ENCODE results near the gene C12orf76.

The C12orf76 gene

DNA sequence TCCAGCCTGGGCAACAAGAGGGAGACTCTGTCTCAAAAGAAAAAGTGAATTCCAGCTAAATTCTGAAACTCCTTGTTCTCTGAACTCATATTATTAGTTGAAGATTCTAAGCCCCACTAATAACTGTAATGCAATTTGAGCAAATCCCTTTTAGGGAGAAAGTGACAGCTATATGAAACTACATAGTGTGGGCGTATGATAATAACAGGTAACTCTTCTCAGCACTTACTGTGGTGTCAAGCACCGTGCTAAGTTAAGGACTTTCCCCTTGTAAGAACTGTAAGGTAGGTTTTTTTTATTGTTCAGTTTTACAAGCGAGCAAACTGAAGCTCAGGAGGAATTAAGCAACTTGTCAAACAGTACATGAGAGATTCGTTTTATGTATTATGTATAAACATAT lies 43.7 kb downstream of the C12orf76 start:
- Histone ChIP-seq H3K36me3 (ENCODE audit: control insufficient read depth, insufficient read depth, low read length) (no peaks in the 10 kb centered on the region), H2BK15ac (replicated peaks; ENCODE audit: low read depth) (no peak overlapping the region), H3K4me2 (ENCODE audit: low read length) (no peak overlapping the region), H3K79me1 (ENCODE audit: low read length) (no peaks in the 10 kb centered on the region), H3K79me2 (ENCODE audit: control insufficient read depth, insufficient read depth, low read length) (no peaks in the 10 kb centered on the region), H4K8ac (ENCODE audit: low read depth, low read length) (no peak overlapping the region), H2BK5ac (ENCODE audit: low read length) (no peak overlapping the region), H3K4me1 (ENCODE audit: control insufficient read depth, low read depth, low read length) (no peaks in the 10 kb centered on the region), H3K4me3 (ENCODE audit: low read length) (no peak overlapping the region), H3K9ac (ENCODE audit: low read length) (no peak overlapping the region), H3K56ac (ENCODE audit: low read length) (no peak overlapping the region), H3K27ac (ENCODE audit: low read depth, low read length) (no peak overlapping the region), H3K27me3 (ENCODE audit: insufficient read depth, low read length, poor library complexity) (no peaks in the 10 kb centered on the region), H2BK120ac (ENCODE audit: low read depth, low read length) (no peak overlapping the region), H3K18ac (ENCODE audit: low read length) (no peak overlapping the region), H4K5ac (ENCODE audit: low read length) (no peak overlapping the region), H2AK5ac (ENCODE audit: low read length) (no peak overlapping the region), H3K4ac (ENCODE audit: low read depth, low read length) (no peak overlapping the region), H3K23ac (ENCODE audit: low read length) (no peak overlapping the region)
- WGBS (ENCODE audit: extremely low coverage, insufficient coverage, low lambda C conversion rate): no CpG with 5 or more reads among the region's 4 CpGs
- no peak for DNase-seq

DNA sequence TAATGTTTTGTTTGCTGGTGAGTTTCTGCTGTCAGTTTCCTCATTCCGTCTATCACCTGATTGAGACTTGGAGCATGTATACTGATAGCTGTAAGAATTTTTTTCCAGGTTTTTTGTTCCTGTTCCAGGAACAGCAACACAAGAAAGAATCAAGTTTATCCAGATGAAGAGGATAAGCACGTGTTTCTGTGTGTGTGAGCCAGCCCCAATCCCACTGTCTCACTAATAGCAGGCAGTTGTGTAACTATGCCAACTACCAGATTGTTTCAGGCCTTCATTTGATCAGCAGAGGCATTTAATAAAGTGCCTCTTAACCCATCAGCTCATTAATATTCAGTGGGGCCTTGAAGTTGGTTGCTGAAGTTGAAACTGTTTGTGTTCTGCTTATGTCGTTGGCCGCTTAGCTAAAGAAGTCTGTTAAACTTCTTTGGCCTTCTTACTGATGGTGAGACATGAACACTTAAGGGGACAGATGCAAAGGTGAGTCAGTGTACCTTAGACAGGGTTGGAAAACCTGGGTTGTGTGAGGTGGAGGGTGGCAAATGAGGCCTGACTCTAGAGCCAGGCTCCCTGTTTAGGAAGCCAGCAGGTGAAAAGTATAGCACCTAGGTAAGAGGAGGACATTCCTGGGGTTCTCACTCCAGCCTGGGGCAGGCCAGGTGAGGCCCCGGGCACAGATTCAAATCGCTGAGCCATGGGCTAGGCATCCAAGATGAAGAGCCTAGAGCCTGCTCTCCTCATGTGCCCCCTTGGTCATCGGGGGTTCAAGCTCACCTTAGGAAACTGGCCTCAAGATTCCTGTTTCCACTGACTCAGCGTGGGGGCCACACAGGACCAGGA lies 45.4 kb downstream of the C12orf76 start:
- no CpG with 5 or more reads among the region's 8 CpGs for WGBS (ENCODE audit: extremely low coverage, insufficient coverage, low lambda C conversion rate)
- H3K27me3 ChIP-seq (ENCODE audit: insufficient read depth, low read length, poor library complexity): no peaks in the 10 kb centered on the region
- no peak overlapping the region for H2AK5ac ChIP-seq (ENCODE audit: low read length)
- H3K79me1 ChIP-seq (ENCODE audit: low read length): no peaks in the 10 kb centered on the region
- no peaks in the 10 kb centered on the region for H3K79me2 ChIP-seq (ENCODE audit: control insufficient read depth, insufficient read depth, low read length)
- no peak overlapping the region for H2BK120ac ChIP-seq (ENCODE audit: low read depth, low read length)
- H2BK15ac ChIP-seq (replicated peaks; ENCODE audit: low read depth): no peak overlapping the region
- no peaks in the 10 kb centered on the region for H3K36me3 ChIP-seq (ENCODE audit: control insufficient read depth, insufficient read depth, low read length)
- peaks cover 3% of the 10 kb centered on the region for H3K4me1 ChIP-seq (ENCODE audit: control insufficient read depth, low read depth, low read length)
- H4K8ac ChIP-seq (ENCODE audit: low read depth, low read length): no peak overlapping the region
- H3K56ac ChIP-seq (ENCODE audit: low read length): no peak overlapping the region
- H3K4me3 ChIP-seq (ENCODE audit: low read length): no peak overlapping the region
- H3K18ac ChIP-seq (ENCODE audit: low read length): no peak overlapping the region
- no peak overlapping the region for H3K23ac ChIP-seq (ENCODE audit: low read length)
- H3K4ac ChIP-seq (ENCODE audit: low read depth, low read length): no peak overlapping the region
- H3K9ac ChIP-seq (ENCODE audit: low read length): no peak overlapping the region
- no peak for DNase-seq
- no peak overlapping the region for H2BK5ac ChIP-seq (ENCODE audit: low read length)
- no peak overlapping the region for H3K27ac ChIP-seq (ENCODE audit: low read depth, low read length)
- H4K5ac ChIP-seq (ENCODE audit: low read length): no peak overlapping the region
- no peak overlapping the region for H3K4me2 ChIP-seq (ENCODE audit: low read length)

DNA sequence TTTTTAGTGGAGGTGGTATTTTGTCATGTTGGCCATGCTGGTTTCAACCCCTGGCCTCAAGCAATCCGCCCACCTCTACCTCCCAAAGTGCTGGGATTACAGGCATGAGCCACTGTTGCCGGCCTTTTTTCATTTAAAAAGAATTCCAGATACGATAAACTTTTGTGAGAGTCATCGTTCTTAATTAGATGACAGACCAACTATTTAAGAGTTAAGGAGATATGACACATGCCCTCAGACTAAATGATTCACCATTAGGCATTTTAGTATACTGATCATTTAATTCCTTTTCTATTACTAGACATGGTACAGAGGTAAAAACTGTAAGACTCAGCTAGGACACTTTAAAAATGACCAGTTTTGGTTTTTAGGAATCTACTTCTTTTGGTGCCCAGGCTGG lies 46.7 kb downstream of the C12orf76 start:
- Histone ChIP-seq H3K79me2 (ENCODE audit: control insufficient read depth, insufficient read depth, low read length) (no peaks in the 10 kb centered on the region), H2AK5ac (ENCODE audit: low read length) (no peak overlapping the region), H4K8ac (ENCODE audit: low read depth, low read length) (no peak overlapping the region), H3K9ac (ENCODE audit: low read length) (no peak overlapping the region), H2BK5ac (ENCODE audit: low read length) (no peak overlapping the region), H3K23ac (ENCODE audit: low read length) (no peak overlapping the region), H3K4ac (ENCODE audit: low read depth, low read length) (no peak overlapping the region), H3K27me3 (ENCODE audit: insufficient read depth, low read length, poor library complexity) (no peaks in the 10 kb centered on the region), H3K79me1 (ENCODE audit: low read length) (no peaks in the 10 kb centered on the region), H2BK120ac (ENCODE audit: low read depth, low read length) (no peak overlapping the region), H3K4me2 (ENCODE audit: low read length) (no peak overlapping the region), H3K4me1 (ENCODE audit: control insufficient read depth, low read depth, low read length) (peaks cover 3% of the 10 kb centered on the region), H3K4me3 (ENCODE audit: low read length) (no peak overlapping the region), H2BK15ac (replicated peaks; ENCODE audit: low read depth) (no peak overlapping the region), H3K18ac (ENCODE audit: low read length) (no peak overlapping the region), H3K36me3 (ENCODE audit: control insufficient read depth, insufficient read depth, low read length) (no peaks in the 10 kb centered on the region), H3K56ac (ENCODE audit: low read length) (no peak overlapping the region), H4K5ac (ENCODE audit: low read length) (no peak overlapping the region), H3K27ac (ENCODE audit: low read depth, low read length) (no peak overlapping the region)
- no peak for DNase-seq
- WGBS (ENCODE audit: extremely low coverage, insufficient coverage, low lambda C conversion rate): no CpG with 5 or more reads among the region's 4 CpGs

DNA sequence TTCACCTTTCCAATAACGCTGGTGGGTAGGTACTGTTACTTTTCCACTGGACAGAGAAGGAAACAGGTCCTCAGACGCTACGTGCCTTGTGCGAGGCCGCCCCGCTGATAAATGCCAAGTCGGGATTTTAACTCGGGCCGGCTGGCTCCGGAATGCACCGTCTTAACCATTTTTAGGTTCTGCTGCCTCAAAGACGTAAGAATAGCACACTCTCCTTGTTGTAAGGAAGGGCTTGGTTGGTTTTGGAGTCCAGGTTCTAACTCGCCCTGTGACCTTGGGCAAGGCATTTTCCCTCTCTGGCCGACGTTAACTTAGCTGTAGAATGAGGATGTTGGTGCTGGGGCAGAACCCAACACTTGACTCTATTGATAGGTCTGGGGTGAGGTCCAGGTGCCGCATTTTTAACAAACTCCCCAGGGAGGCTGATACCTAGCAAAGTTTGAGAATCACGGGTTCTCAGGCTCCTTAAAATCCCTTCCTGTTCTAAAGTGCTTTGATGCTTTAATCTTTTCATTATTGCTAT lies 48.3 kb downstream of the C12orf76 start:
- no CpG with 5 or more reads among the region's 17 CpGs for WGBS (ENCODE audit: extremely low coverage, insufficient coverage, low lambda C conversion rate)
- Histone ChIP-seq H3K56ac (ENCODE audit: low read length) (peak overlapping the region; percentile 71), H3K4me1 (ENCODE audit: control insufficient read depth, low read depth, low read length) (peaks cover 7% of the 10 kb centered on the region), H3K4me3 (ENCODE audit: low read length) (peak overlapping the region; percentile 59), H3K79me1 (ENCODE audit: low read length) (peaks cover 3% of the 10 kb centered on the region), H2BK15ac (replicated peaks; ENCODE audit: low read depth) (no peak overlapping the region), H4K8ac (ENCODE audit: low read depth, low read length) (no peak overlapping the region), H4K5ac (ENCODE audit: low read length) (no peak overlapping the region), H3K4me2 (ENCODE audit: low read length) (peak overlapping the region; percentile 95), H2BK5ac (ENCODE audit: low read length) (no peak overlapping the region), H2BK120ac (ENCODE audit: low read depth, low read length) (no peak overlapping the region), H3K79me2 (ENCODE audit: control insufficient read depth, insufficient read depth, low read length) (peaks cover 5% of the 10 kb centered on the region), H2AK5ac (ENCODE audit: low read length) (no peak overlapping the region), H3K36me3 (ENCODE audit: control insufficient read depth, insufficient read depth, low read length) (no peaks in the 10 kb centered on the region), H3K4ac (ENCODE audit: low read depth, low read length) (no peak overlapping the region), H3K27ac (ENCODE audit: low read depth, low read length) (no peak overlapping the region), H3K27me3 (ENCODE audit: insufficient read depth, low read length, poor library complexity) (no peaks in the 10 kb centered on the region), H3K18ac (ENCODE audit: low read length) (peak overlapping the region; percentile 72), H3K9ac (ENCODE audit: low read length) (peak overlapping the region; percentile 79), H3K23ac (ENCODE audit: low read length) (no peak overlapping the region)
- DNase-seq: peak; percentile 63

DNA sequence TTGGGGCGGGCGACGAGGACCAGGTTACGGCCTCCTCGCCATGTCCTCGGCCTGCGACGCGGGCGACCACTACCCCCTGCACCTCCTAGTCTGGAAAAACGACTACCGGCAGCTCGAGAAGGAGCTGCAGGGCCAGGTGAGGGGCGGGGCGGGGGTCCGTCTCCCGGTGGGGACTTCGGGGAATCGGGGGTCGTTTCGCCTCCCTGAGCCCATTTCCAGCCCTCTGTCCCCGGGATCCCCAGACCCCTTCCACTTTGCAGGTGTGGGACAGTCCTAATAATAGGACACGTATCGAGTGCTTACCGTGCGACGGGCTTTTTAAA lies 48.7 kb downstream of the C12orf76 start:
- Histone ChIP-seq H3K56ac (ENCODE audit: low read length) (peak overlapping the region; percentile 71), H3K79me2 (ENCODE audit: control insufficient read depth, insufficient read depth, low read length) (peaks cover 8% of the 10 kb centered on the region), H2BK5ac (ENCODE audit: low read length) (no peak overlapping the region), H3K4me3 (ENCODE audit: low read length) (peak overlapping the region; percentile 59), H2BK120ac (ENCODE audit: low read depth, low read length) (no peak overlapping the region), H3K4me2 (ENCODE audit: low read length) (peak overlapping the region; percentile 95), H3K9ac (ENCODE audit: low read length) (peak overlapping the region; percentile 79), H3K4ac (ENCODE audit: low read depth, low read length) (peak overlapping the region; percentile 39), H3K18ac (ENCODE audit: low read length) (peak overlapping the region; percentile 72), H4K8ac (ENCODE audit: low read depth, low read length) (no peak overlapping the region), H2BK15ac (replicated peaks; ENCODE audit: low read depth) (no peak overlapping the region), H3K36me3 (ENCODE audit: control insufficient read depth, insufficient read depth, low read length) (no peaks in the 10 kb centered on the region), H3K27me3 (ENCODE audit: insufficient read depth, low read length, poor library complexity) (no peaks in the 10 kb centered on the region), H4K5ac (ENCODE audit: low read length) (no peak overlapping the region), H3K23ac (ENCODE audit: low read length) (peak overlapping the region; percentile 32), H2AK5ac (ENCODE audit: low read length) (no peak overlapping the region), H3K27ac (ENCODE audit: low read depth, low read length) (no peak overlapping the region), H3K4me1 (ENCODE audit: control insufficient read depth, low read depth, low read length) (peaks cover 9% of the 10 kb centered on the region), H3K79me1 (ENCODE audit: low read length) (peaks cover 5% of the 10 kb centered on the region)
- no CpG with 5 or more reads among the region's 27 CpGs for WGBS (ENCODE audit: extremely low coverage, insufficient coverage, low lambda C conversion rate)
- DNase-seq: no peak

All from mesendoderm (in vitro differentiated cells).